GM12878 (cell line): Measurements from ENCODE around the gene B4GALT7. TPM values are rescaled to one million over a fixed set of nuclear protein-coding genes. Genes with fewer than 3 reads are reported as not detected.
A peak's percentile ranks its signal among the peaks of the same experiment; 100 is the strongest.

Experiments used
- ATAC-seq: fragments of 200-7000 bp; cut with Tn5 transposase; 3 replicates; pipeline ENCODE4 v1.9.1; 2020; ENCODE audit warnings: mild to moderate bottlenecking, moderate library complexity
- BruUV-seq: library from RNA; stranded (reverse); fragments of 400-500 nt; replicated peaks from 2 replicates; lab custom pipeline; 2021; lab: Mats Ljungman, UMichigan
- CTCF ChIA-PET: fragments of 300-600 bp; sonication (Branson Sonifier 250); formaldehyde crosslinking; extraction: SDS; loops from one replicate; lab custom pipeline; 2021; ENCODE audit warnings: inconsistent platforms; lab: Yijun Ruan, JAX
- POLR2A ChIA-PET: fragments of 350-600 bp; formaldehyde crosslinking; extraction: SDS; loops from one replicate; lab custom pipeline; 2021; ENCODE audit warnings: inconsistent platforms; lab: Charles Lee
- RAD21 ChIA-PET: fragments of 300-600 bp; sonication (Branson Sonifier 250); formaldehyde crosslinking; loops from one replicate; lab custom pipeline; 2023; ENCODE audit warnings: antibody characterized with exemption; ENCODE audit not compliant: unreplicated experiment; lab: Charles Lee
- SMC1A ChIA-PET: fragments of 300-600 bp; sonication (Branson Sonifier 250); formaldehyde crosslinking; loops from one replicate; lab custom pipeline; 2023; ENCODE audit not compliant: unreplicated experiment, uncharacterized antibody; lab: Charles Lee
- DNase-seq: peaks from one replicate; pipeline ENCODE4 v3.0.0-alpha.2; 2011; ENCODE audit warnings: low read depth, low spot score
- FAIRE-seq: peaks from 3 replicates; lab custom pipeline; 2011; peaks lifted over from hg19 to GRCh38; lab: Jason Lieb, UNC
- H2AFZ ChIP-seq: 2 replicates; pipeline ENCODE4 v1.6.0; 2011; ENCODE audit warnings: low read depth, low read length, control low read depth; ENCODE audit not compliant: control insufficient read depth
- H3K27ac ChIP-seq: 2 replicates; pipeline ENCODE4 v1.5.1; 2011; ENCODE audit warnings: control low read depth; ENCODE audit not compliant: control insufficient read depth, insufficient read depth
- H3K27me3 ChIP-seq, 2 experiments: replicated peaks in 1 of 2; 2 replicates each; pipeline versions ENCODE4 v1.6.0 to v1.6.1; 2011; ENCODE audit warnings: low read length in 1 of 2; ENCODE audit not compliant: control insufficient read depth in 2 of 2, insufficient read depth in 2 of 2
- H3K36me3 ChIP-seq, 2 experiments: 2 replicates each; pipeline ENCODE4 v1.5.1; 2011; ENCODE audit warnings: low read length in 1 of 2; ENCODE audit not compliant: control insufficient read depth in 2 of 2, insufficient read depth in 2 of 2
- H3K4me1 ChIP-seq: 2 replicates; pipeline ENCODE4 v1.6.1; 2011; ENCODE audit warnings: mild to moderate bottlenecking, low read length, moderate library complexity, mixed read lengths; ENCODE audit not compliant: control insufficient read depth, insufficient read depth
- H3K4me2 ChIP-seq: 2 replicates; pipeline ENCODE4 v1.6.0; 2011; ENCODE audit warnings: control low read depth; ENCODE audit not compliant: control insufficient read depth, insufficient read depth
- H3K4me3 ChIP-seq: fragments of 200-600 bp; sonication (generic); 2 replicates; pipeline ENCODE4 v1.5.1; 2016
- H3K79me2 ChIP-seq: 2 replicates; pipeline ENCODE4 v1.6.0; 2011; ENCODE audit warnings: low read length; ENCODE audit not compliant: control insufficient read depth, insufficient read depth
- H3K9ac ChIP-seq: 2 replicates; pipeline ENCODE4 v1.8.0; 2011; ENCODE audit warnings: low read length, control low read depth, mixed read lengths; ENCODE audit not compliant: control insufficient read depth, insufficient read depth
- H3K9me3 ChIP-seq: replicated peaks from 3 replicates; pipeline ENCODE4 v1.5.1; 2011; ENCODE audit warnings: mild to moderate bottlenecking, low read length; ENCODE audit not compliant: control insufficient read depth, insufficient read depth
- H4K20me1 ChIP-seq: 2 replicates; pipeline ENCODE4 v1.6.0; 2011; ENCODE audit not compliant: control insufficient read depth, insufficient read depth
- ASH2L ChIP-seq: fragments of 300-600, 200-600 bp; sonication (generic); IDR thresholded peaks from 2 replicates; pipeline ENCODE4 v1.6.1; 2017; ENCODE audit warnings: low read depth, mild to moderate bottlenecking, borderline replicate concordance
- CREB1 ChIP-seq: IDR thresholded peaks from 2 replicates; pipeline ENCODE4 v1.6.1; 2012; ENCODE audit warnings: low read depth, mild to moderate bottlenecking, inconsistent platforms
- EP300 ChIP-seq, 2 experiments: fragments of 150-350 bp in 1 of 2; IDR thresholded peaks; 2 replicates each; pipeline ENCODE4 v1.6.1; 2011 to 2012; ENCODE audit warnings: low read depth in 2 of 2, low read length in 2 of 2, borderline replicate concordance in 1 of 2, improper control_type of control experiment in 1 of 2, inconsistent platforms in 1 of 2; ENCODE audit not compliant: control insufficient read depth in 1 of 2
- GATAD2B ChIP-seq: fragments of 450-650 bp; conservative IDR thresholded peaks from 2 replicates; pipeline ENCODE4 v1.6.1; 2017; ENCODE audit warnings: low read depth, mild to moderate bottlenecking, moderate library complexity
- IKZF1 ChIP-seq: fragments of 450-650 bp; conservative IDR thresholded peaks from 2 replicates; pipeline ENCODE4 v1.6.1; 2017; ENCODE audit warnings: antibody characterized with exemption, mild to moderate bottlenecking
- MYB ChIP-seq: fragments of 150-350 bp; IDR thresholded peaks from 2 replicates; pipeline ENCODE4 v1.6.1; 2014; ENCODE audit warnings: mild to moderate bottlenecking, low read depth, low read length, borderline replicate concordance
- NR2C2 ChIP-seq: IDR thresholded peaks from 2 replicates; pipeline ENCODE4 v1.6.1; 2011; ENCODE audit warnings: borderline replicate concordance, low read depth; ENCODE audit not compliant: control insufficient read depth, insufficient read length
- RELA ChIP-seq: fragments of 450-650 bp; IDR thresholded peaks from 2 replicates; pipeline ENCODE4 v1.8.0; 2014; ENCODE audit warnings: borderline replicate concordance; ENCODE audit not compliant: partially characterized antibody
- YBX1 ChIP-seq: fragments of 450-650 bp; IDR thresholded peaks from 2 replicates; pipeline ENCODE4 v1.6.1; 2016; ENCODE audit warnings: antibody characterized with exemption
- ZNF384 ChIP-seq: IDR thresholded peaks from 2 replicates; pipeline ENCODE4 v1.6.1; 2012; ENCODE audit warnings: low read depth, mild to moderate bottlenecking, low read length, improper control_type of control experiment, borderline replicate concordance
- ZNF622 ChIP-seq: fragments of 450-650 bp; IDR thresholded peaks from 2 replicates; pipeline ENCODE4 v1.6.1; 2017; ENCODE audit warnings: mild to moderate bottlenecking, inconsistent platforms
- WGBS: methylation state at CpG from one replicate; pipeline ENCODE4 v1.1.6; 2016; ENCODE audit warnings: low lambda C conversion rate; ENCODE audit not compliant: insufficient replicate concordance, insufficient coverage; ENCODE audit errors: missing lambda C conversion rate; 5-methylcytosine and 5-hydroxymethylcytosine counted together
- in situ Hi-C: fragments of 300-500 bp; cut with MboI; formaldehyde crosslinking; loops from 9 replicates; pipeline ENCODE4 v1.14.3; 2018; ENCODE audit warnings: mixed read lengths
- intact Hi-C: fragments of 100-400 bp; cut with micrococcal nuclease; formaldehyde crosslinking; loops from one replicate; pipeline ENCODE4 v1.14.2; 2022; ENCODE audit not compliant: unreplicated experiment
- polyA plus RNA-seq, 11 experiments: library from polyadenylated mRNA; depleted of rRNA in 4 of 11; unstranded in 6 of 11; stranded (reverse) in 5 of 11; fragments of >200 nt; fragmentation: Nextera tagmentation in 4 of 11; fragmentation: Illumina TruSeq in 1 of 11; extraction: Ambion mirVana in 4 of 11; extraction: Trizol in 1 of 11; gene quantifications; 1 replicate in 1 of 11; 2 replicates in 10 of 11; pipeline versions ENCODE4 v1.2.1 to v1.2.3, GENCODE V29; 2011 to 2016; ENCODE audit warnings: inconsistent platforms in 2 of 11, missing spikeins in 2 of 11, low read depth in 1 of 11
- total RNA-seq, 4 experiments: library from RNA; depleted of rRNA in 3 of 4; stranded (reverse); fragments of >200 nt in 3 of 4; fragmentation: Illumina TruSeq in 1 of 4; extraction: Trizol in 1 of 4; gene quantifications; 2 replicates each; pipeline versions ENCODE4 v1.2.1 to v1.2.3, GENCODE V29; 2013 to 2021
- TF ChIP-seq, protein P1 (sequence below): fragments of 450-650 bp; formaldehyde crosslinking; IDR thresholded peaks from 2 replicates; pipeline ENCODE4 v1.4.0; 2020; ENCODE audit warnings: mild to moderate bottlenecking, moderate library complexity
- TF ChIP-seq, protein P2 (sequence below): IDR thresholded peaks from 2 replicates; pipeline ENCODE4 v1.6.1; 2012; ENCODE audit warnings: mild to moderate bottlenecking, low read depth, low read length

B4GALT7 gene
- total and polyA plus RNA-seq, 10 of the 15 experiments (the other 5 are each of a cell fraction or from before 2014, with no cell fraction given), result 0.34 to 27.3 (median 16.4) TPM

DNA sequence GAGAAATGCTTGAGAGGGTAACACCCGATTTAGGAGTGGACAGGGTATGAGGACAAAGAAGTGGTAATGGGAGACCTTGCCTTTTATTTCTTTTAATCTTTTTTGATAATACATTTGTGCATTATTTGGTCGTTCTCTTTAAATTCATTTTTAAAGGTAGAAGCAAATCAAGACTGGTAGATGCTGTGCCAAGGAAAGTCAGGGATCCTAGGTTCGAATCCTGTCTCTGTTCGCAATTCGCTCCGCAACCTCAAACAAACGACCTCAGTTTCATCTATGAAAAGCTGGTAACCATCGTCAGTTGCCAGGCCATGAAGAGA lies 8.3 kb upstream of the B4GALT7 start:
- in situ Hi-C loops, result no loop called here
- peaks cover 14 to 30% of the 10 kb centered on the region in 2 experiments; a peak in 3 of 4 replicates for H3K36me3 ChIP-seq
- intact Hi-C loops, result loop anchor here (2.0 to 10.0 kb wide), 3 partner anchors 75 to 287 kb away; partner anchors contain the start of genes DDX41, PRELID1 and RAB24
- H4K20me1 ChIP-seq, result no peaks in the 10 kb centered on the region
- no peaks in the 10 kb centered on the region for H3K27me3 ChIP-seq
- peak overlapping the region; percentile 60 for H3K4me3 ChIP-seq
- ChIA-PET SMC1A (no interaction called here), RAD21 (interaction anchor here (1.4 kb wide), 2 partner anchors 43 to 83 kb away, joined by 3 to 4 read pairs; no protein-coding TSS in a partner anchor), CTCF (no interaction called here), POLR2A (interaction anchor here (0.8 to 1.4 kb wide), 4 partner anchors 9 to 1143 kb away, joined by 3 to 10 read pairs (median 3); partner anchors contain the start of genes DOK3 and FAF2)
- H3K9ac ChIP-seq, result no peak overlapping the region
- peak overlapping the region; percentile 53 for H3K4me2 ChIP-seq
- no peaks in the 10 kb centered on the region for H3K9me3 ChIP-seq
- H3K79me2 ChIP-seq, result peaks cover 21% of the 10 kb centered on the region
- no peak for TF ChIP-seq ZNF622
- TF ChIP-seq CREB1, result no peak
- no peak for TF ChIP-seq RELA
- TF ChIP-seq ZNF384, result no peak
- TF ChIP-seq, protein P1, sequence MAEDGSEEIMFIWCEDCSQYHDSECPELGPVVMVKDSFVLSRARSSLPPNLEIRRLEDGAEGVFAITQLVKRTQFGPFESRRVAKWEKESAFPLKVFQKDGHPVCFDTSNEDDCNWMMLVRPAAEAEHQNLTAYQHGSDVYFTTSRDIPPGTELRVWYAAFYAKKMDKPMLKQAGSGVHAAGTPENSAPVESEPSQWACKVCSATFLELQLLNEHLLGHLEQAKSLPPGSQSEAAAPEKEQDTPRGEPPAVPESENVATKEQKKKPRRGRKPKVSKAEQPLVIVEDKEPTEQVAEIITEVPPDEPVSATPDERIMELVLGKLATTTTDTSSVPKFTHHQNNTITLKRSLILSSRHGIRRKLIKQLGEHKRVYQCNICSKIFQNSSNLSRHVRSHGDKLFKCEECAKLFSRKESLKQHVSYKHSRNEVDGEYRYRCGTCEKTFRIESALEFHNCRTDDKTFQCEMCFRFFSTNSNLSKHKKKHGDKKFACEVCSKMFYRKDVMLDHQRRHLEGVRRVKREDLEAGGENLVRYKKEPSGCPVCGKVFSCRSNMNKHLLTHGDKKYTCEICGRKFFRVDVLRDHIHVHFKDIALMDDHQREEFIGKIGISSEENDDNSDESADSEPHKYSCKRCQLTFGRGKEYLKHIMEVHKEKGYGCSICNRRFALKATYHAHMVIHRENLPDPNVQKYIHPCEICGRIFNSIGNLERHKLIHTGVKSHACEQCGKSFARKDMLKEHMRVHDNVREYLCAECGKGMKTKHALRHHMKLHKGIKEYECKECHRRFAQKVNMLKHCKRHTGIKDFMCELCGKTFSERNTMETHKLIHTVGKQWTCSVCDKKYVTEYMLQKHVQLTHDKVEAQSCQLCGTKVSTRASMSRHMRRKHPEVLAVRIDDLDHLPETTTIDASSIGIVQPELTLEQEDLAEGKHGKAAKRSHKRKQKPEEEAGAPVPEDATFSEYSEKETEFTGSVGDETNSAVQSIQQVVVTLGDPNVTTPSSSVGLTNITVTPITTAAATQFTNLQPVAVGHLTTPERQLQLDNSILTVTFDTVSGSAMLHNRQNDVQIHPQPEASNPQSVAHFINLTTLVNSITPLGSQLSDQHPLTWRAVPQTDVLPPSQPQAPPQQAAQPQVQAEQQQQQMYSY (CRISPR knock-in tag), result no peak
- TF ChIP-seq NR2C2, result no peak
- TF ChIP-seq GATAD2B, result no peak
- TF ChIP-seq, protein P2, sequence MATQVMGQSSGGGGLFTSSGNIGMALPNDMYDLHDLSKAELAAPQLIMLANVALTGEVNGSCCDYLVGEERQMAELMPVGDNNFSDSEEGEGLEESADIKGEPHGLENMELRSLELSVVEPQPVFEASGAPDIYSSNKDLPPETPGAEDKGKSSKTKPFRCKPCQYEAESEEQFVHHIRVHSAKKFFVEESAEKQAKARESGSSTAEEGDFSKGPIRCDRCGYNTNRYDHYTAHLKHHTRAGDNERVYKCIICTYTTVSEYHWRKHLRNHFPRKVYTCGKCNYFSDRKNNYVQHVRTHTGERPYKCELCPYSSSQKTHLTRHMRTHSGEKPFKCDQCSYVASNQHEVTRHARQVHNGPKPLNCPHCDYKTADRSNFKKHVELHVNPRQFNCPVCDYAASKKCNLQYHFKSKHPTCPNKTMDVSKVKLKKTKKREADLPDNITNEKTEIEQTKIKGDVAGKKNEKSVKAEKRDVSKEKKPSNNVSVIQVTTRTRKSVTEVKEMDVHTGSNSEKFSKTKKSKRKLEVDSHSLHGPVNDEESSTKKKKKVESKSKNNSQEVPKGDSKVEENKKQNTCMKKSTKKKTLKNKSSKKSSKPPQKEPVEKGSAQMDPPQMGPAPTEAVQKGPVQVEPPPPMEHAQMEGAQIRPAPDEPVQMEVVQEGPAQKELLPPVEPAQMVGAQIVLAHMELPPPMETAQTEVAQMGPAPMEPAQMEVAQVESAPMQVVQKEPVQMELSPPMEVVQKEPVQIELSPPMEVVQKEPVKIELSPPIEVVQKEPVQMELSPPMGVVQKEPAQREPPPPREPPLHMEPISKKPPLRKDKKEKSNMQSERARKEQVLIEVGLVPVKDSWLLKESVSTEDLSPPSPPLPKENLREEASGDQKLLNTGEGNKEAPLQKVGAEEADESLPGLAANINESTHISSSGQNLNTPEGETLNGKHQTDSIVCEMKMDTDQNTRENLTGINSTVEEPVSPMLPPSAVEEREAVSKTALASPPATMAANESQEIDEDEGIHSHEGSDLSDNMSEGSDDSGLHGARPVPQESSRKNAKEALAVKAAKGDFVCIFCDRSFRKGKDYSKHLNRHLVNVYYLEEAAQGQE, result no peak
- TF ChIP-seq YBX1, result no peak
- no peak for TF ChIP-seq MYB
- TF ChIP-seq ASH2L, result no peak
- TF ChIP-seq IKZF1, result no peak
- no peak for TF ChIP-seq EP300 (IDR thresholded peaks at IDR 0.05; ENCODE audit: borderline replicate concordance in 1 of 2, control insufficient read depth in 1 of 2, low read depth in 2 of 2, low read length in 2 of 2)
- ATAC-seq, result no peak
- no peak for FAIRE-seq
- no peak for DNase-seq
- WGBS, result 2% methylated on average over 8 of the region's 8 CpGs
- no peak overlapping the region for H3K27ac ChIP-seq
- peaks cover 8% of the 10 kb centered on the region for H3K4me1 ChIP-seq
- H2AFZ ChIP-seq, result peak overlapping the region; percentile 88
- no TSS peak for BruUV-seq
